GM12874 (cell line): ENCODE results near the gene GUCY1A1.

Experiments used
- TF ChIP-seq, protein P1 (sequence below): IDR thresholded peaks from 2 replicates; pipeline ENCODE4 v1.5.1; 2011; ENCODE audit warnings: low read depth, mild to moderate bottlenecking, control low read depth, low read length, moderate library complexity; ENCODE audit not compliant: insufficient read depth

GUCY1A1 gene

DNA sequence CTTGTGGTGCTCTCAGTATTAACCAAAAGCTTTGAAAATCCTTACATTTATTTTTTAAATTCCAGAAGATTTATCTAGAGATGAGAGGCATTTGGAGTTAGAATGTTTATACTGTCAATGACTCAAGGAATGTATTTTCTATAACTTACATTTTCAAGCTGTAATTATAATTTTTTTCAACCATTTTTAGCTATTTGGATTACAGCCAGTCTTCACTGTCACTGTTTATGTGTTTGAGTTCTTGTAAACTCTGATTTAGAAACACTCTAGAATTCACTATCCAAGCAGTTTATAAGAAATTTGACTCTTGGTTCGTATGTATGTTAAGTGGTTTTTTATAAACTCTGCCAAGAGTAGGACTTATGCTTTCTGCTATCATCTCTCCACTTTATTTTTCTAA is 36.7 kb upstream of the GUCY1A1 start:
- TF ChIP-seq, protein P1, sequence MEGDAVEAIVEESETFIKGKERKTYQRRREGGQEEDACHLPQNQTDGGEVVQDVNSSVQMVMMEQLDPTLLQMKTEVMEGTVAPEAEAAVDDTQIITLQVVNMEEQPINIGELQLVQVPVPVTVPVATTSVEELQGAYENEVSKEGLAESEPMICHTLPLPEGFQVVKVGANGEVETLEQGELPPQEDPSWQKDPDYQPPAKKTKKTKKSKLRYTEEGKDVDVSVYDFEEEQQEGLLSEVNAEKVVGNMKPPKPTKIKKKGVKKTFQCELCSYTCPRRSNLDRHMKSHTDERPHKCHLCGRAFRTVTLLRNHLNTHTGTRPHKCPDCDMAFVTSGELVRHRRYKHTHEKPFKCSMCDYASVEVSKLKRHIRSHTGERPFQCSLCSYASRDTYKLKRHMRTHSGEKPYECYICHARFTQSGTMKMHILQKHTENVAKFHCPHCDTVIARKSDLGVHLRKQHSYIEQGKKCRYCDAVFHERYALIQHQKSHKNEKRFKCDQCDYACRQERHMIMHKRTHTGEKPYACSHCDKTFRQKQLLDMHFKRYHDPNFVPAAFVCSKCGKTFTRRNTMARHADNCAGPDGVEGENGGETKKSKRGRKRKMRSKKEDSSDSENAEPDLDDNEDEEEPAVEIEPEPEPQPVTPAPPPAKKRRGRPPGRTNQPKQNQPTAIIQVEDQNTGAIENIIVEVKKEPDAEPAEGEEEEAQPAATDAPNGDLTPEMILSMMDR = no peak

DNA sequence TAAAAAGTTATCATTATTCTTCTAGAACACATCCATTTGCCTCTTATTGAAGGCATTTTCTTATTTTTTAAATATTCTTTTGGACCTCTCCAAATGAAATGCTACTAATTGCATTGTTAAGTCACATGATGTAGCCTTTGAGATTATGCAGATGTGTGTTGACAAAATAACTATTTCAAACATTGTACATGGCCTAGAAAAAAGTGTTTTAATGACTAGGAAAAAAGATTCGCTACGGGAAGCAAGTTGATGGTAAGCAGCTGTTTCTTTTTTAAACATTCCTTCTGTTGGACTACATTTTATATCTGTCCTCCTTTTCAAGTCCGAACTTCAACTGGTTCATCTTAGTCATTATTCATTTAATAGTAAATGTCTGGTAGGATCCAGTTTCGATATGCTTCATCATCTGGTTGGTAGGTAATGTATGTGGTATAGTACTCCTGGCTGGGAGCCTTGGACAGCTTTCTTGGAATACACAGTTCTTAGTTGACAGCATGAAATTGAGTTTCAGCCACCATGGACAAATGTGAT is 34.3 kb upstream of the GUCY1A1 start:
- TF ChIP-seq, protein P1 = no peak

DNA sequence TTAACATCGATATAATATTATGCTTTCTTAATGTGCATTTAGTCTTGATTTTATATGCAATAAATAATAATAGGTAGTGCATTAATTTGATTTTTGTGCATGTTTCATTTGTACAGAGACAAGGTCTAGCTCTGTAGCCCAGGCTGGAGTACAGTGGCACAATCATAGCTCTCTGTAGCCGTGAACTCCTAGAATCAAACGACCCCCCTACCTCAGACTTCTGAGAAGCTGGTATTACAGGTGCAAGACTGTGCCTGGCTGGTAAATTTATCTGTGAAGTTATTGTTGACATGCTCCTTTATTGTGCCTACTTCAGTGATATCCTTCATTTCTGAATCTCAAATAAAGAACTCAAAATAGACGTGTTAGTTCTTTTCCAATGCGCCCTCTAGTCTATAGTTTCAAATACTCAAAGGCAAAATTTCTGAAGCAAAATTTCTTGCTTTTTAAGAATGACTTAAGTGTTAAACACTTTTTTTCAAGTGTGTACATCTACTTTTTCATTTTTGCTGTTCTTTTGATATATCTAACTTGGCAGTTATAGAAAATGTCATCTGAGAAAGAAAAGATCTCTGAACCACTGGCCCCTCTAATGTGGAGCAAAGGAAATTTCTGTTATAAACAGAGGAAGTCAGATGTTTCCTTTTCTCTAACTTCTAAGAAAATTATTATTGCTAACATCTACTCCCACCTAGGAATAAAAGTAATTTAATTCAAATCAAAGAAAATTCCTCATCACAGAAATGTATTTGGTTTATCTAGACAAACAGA is 28.3 kb upstream of the GUCY1A1 start:
- TF ChIP-seq, protein P1 = no peak

DNA sequence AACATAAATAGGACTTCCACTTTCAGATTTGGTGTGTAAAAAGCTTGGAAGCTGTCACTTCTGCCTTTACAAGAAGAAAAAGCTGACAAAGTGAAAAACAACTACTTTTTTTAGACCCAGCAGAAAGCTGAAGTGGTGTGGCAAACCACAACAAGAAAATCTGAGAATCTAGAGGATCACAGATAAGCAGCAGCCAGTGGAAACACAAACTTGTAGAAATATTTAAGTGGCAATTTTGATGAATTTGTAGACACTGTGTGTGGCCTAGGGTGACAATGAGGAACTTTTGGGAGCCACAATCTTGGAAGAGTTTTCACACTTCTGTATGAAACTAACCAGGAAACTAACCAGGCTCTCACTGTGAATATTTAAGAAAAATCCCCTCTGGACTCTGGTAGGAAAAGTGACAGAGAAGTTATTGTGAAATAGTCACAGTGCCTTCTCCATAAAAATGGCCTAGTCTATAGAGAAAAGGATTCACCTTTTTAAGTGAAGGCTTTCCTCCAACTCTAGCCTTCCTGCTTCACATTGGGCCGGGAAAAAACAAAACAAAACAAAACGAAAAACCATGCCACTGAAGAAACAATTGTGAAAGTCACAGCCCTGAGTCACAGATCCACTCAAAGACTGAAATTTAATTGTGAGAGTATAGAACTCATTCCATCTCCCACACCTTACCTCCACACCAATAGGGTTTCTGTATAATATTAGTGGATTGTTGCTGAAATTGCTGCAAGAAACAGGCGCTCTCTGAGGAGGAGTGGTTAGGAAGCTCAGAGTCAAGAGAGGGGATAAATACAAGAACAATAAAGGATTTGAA is 26.7 kb upstream of the GUCY1A1 start:
- TF ChIP-seq, protein P1 = no peak

DNA sequence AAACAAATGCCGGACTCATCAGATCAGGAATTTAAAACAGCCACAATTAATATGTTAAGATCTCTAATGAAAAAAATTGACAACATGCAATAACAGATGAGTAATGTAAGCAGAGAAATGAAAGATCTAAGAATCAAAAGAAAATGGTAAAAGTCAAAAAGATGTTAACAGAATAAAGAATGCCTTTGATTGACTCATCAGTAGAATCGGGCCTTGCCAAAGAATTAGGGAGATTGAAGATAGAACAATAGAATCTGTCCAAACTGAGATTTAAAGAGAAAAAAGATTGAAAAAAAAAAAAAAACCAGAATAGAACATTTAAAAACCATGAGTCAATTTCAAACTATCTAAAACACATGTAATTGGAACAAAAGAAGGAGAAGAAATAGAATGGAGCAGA is 25.9 kb upstream of the GUCY1A1 start:
- TF ChIP-seq, protein P1 = no peak

DNA sequence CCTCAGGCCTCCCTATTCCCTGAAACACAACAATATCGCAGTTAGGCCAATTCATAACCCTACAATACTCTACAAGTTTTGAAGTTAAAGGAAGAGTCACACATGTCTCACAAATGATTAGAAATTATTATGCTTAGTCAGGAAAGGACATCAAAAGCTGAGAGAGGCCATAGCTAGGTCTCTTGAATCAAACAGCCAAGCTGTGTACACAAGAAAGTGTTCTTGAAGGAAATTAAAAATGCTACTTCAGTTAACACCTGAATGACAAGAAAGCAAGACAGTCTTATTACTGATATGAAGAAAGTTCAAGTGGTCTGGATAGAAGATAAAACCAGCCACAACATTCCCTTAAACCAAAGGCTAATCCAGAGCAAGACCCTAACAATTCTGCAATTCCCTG is 23.6 kb upstream of the GUCY1A1 start:
- TF ChIP-seq, protein P1 = no peak

DNA sequence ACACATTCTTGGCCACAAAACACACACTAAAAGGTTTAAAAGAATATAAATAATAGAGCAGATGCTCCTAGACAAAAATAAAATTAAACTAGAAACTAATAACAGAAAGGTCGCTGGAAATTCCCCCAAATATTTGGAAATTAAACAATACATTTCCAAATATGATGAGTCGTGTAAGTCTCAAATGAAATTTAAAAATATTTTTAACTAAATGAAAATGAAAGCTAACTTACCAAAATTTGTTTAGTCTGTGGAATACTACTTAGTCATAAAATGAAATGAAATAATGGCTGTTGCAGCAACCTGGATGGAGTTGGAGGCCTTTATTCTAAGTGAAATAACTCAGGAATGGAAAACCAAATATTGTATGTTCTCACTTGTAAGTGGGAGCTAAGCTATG is 20.6 kb upstream of the GUCY1A1 start:
- TF ChIP-seq, protein P1 = no peak
